CD4-positive, alpha-beta T cell (primary cell): ENCODE measurements around the gene SMOC1. TPM values are rescaled to one million over a fixed set of nuclear protein-coding genes. Genes with fewer than 3 reads are reported as not detected.

Experiments used
- ATAC-seq: fragments of 200-7000 bp; cut with Tn5 transposase; one replicate; pipeline ENCODE4 v1.10.0; 2022; ENCODE audit warnings: mild to moderate bottlenecking; ENCODE audit not compliant: poor library complexity
- CTCF ChIA-PET: fragments of 350-600 bp; sonication (Branson Sonifier 250); formaldehyde crosslinking; loops from one replicate; lab custom pipeline; 2021; ENCODE audit warnings: antibody characterized with exemption, inconsistent platforms; lab: Charles Lee
- POLR2A ChIA-PET: fragments of 350-600 bp; sonication (Branson Sonifier 250); formaldehyde crosslinking; loops from one replicate; lab custom pipeline; 2021; ENCODE audit warnings: antibody characterized with exemption, inconsistent platforms; lab: Charles Lee
- DNase-seq, 14 experiments: peaks; one replicate each; pipeline ENCODE4 v3.0.0-alpha.2; 2013 to 2020; ENCODE audit warnings: mixed read lengths in 2 of 14
- H3K27ac ChIP-seq, 2 donors: one replicate each; pipeline versions ENCODE4 v1.5.1 to v1.7.0; 2013; ENCODE audit warnings: low read length in 2 of 2, low read depth in 1 of 2, mild to moderate bottlenecking in 1 of 2
- H3K27me3 ChIP-seq, 2 experiments: 1 replicate in 1 of 2; 2 replicates in 1 of 2; pipeline versions ENCODE4 v1.6.1 to v1.7.0; 2013; ENCODE audit warnings: low read length in 2 of 2, control low read depth in 1 of 2, mild to moderate bottlenecking in 1 of 2, moderate library complexity in 1 of 2; ENCODE audit not compliant: insufficient read depth in 2 of 2, control insufficient read depth in 1 of 2
- H3K36me3 ChIP-seq: one replicate; pipeline ENCODE4 v1.6.1; 2013; ENCODE audit warnings: low read length, control low read depth; ENCODE audit not compliant: insufficient read depth
- H3K4me1 ChIP-seq: one replicate; pipeline ENCODE4 v1.6.1; 2013; ENCODE audit warnings: low read length, control low read depth; ENCODE audit not compliant: insufficient read depth
- H3K4me3 ChIP-seq: one replicate; pipeline ENCODE4 v1.5.1; 2013; ENCODE audit warnings: mild to moderate bottlenecking, low read length, moderate library complexity
- H3K9me3 ChIP-seq, 2 experiments: 1 replicate in 1 of 2; 2 replicates in 1 of 2; pipeline versions ENCODE4 v1.6.1 to v1.7.0; 2013; ENCODE audit warnings: low read length in 2 of 2, mild to moderate bottlenecking in 2 of 2, control low read depth in 1 of 2, moderate library complexity in 1 of 2; ENCODE audit not compliant: control insufficient read depth in 1 of 2, insufficient read depth in 1 of 2
- H3K27ac Mint-ChIP-seq: one replicate; pipeline ENCODE4 v1.8.0; 2020; ENCODE audit warnings: mixed read lengths
- H3K27me3 Mint-ChIP-seq: one replicate; pipeline ENCODE4 v1.8.0; 2021; ENCODE audit warnings: mixed read lengths
- H3K36me3 Mint-ChIP-seq: one replicate; pipeline ENCODE4 v1.8.0; 2021; ENCODE audit warnings: low read depth, mixed read lengths
- H3K4me1 Mint-ChIP-seq: one replicate; pipeline ENCODE4 v1.8.0; 2021; ENCODE audit warnings: low read depth, mixed read lengths
- H3K4me3 Mint-ChIP-seq: one replicate; pipeline ENCODE4 v1.8.0; 2020; ENCODE audit warnings: mild to moderate bottlenecking, mixed read lengths
- H3K9me3 Mint-ChIP-seq: one replicate; pipeline ENCODE4 v1.8.0; 2020; ENCODE audit warnings: mixed read lengths
- CTCF ChIP-seq: fragments of 200-600 bp; IDR thresholded peaks from one replicate; pipeline ENCODE4 v1.8.0; 2022; ENCODE audit warnings: antibody characterized with exemption, mild to moderate bottlenecking
- intact Hi-C, 2 experiments: fragments of 100-400 bp; cut with DNase I in 1 of 2; cut with micrococcal nuclease in 1 of 2; formaldehyde crosslinking; loops; one replicate each; pipeline versions ENCODE4 v1.15.1 to v1.9.0; 2023 to 2025; cut with DNase I, micrococcal nuclease
- total RNA-seq, 174 experiments: library from RNA in 2 of 174; stranded (reverse) in 2 of 174; gene quantifications; one replicate each; pipeline ENCODE4 v1.2.3 and lab custom pipeline; 2021 to 2026

SMOC1 gene
- total RNA-seq, 2 experiments from 2014 or later, result not detected

GRCh38 chr14:69951935-69952334 lies 72.7 kb downstream of the SMOC1 start:
- ChIA-PET CTCF (no interaction called here), POLR2A (no interaction called here)
- intact Hi-C loops, result no loop called here
- ATAC-seq (no peak), DNase-seq (no peak)
- no peaks in the 10 kb centered on the region for H3K9me3 ChIP-seq
- no peak for TF ChIP-seq CTCF
- no peak overlapping the region for H3K27ac Mint-ChIP-seq
- H3K4me3 ChIP-seq, result no peak overlapping the region
- H3K36me3 ChIP-seq, result no peaks in the 10 kb centered on the region
- no peaks in the 10 kb centered on the region for H3K4me1 ChIP-seq
- H3K36me3 Mint-ChIP-seq, result no peaks in the 10 kb centered on the region
- peaks cover 0 to 8% of the 10 kb centered on the region in 2 experiments for H3K27me3 ChIP-seq
- no peaks in the 10 kb centered on the region for H3K4me1 Mint-ChIP-seq
- no peak overlapping the region for H3K4me3 Mint-ChIP-seq
- peaks cover 35% of the 10 kb centered on the region for H3K27me3 Mint-ChIP-seq
- no peak overlapping the region for H3K27ac ChIP-seq
- peaks cover 4% of the 10 kb centered on the region for H3K9me3 Mint-ChIP-seq

GRCh38 chr14:69953266-69953915 lies 74.2 kb downstream of the SMOC1 start:
- no peaks in the 10 kb centered on the region for H3K36me3 ChIP-seq
- DNase-seq (no peak), ATAC-seq (no peak)
- H3K9me3 ChIP-seq, result no peaks in the 10 kb centered on the region
- TF ChIP-seq CTCF, result no peak
- no peak overlapping the region for H3K27ac ChIP-seq
- Mint-ChIP-seq H3K9me3 (peaks cover 3% of the 10 kb centered on the region), H3K36me3 (no peaks in the 10 kb centered on the region), H3K4me1 (no peaks in the 10 kb centered on the region), H3K27me3 (peaks cover 26% of the 10 kb centered on the region), H3K4me3 (no peak overlapping the region), H3K27ac (no peak overlapping the region)
- H3K4me1 ChIP-seq, result no peaks in the 10 kb centered on the region
- ChIA-PET CTCF (no interaction called here), POLR2A (no interaction called here)
- no peak overlapping the region for H3K4me3 ChIP-seq
- H3K27me3 ChIP-seq, result peaks cover 0 to 11% of the 10 kb centered on the region in 2 experiments
- intact Hi-C loops, result no loop called here

DNA sequence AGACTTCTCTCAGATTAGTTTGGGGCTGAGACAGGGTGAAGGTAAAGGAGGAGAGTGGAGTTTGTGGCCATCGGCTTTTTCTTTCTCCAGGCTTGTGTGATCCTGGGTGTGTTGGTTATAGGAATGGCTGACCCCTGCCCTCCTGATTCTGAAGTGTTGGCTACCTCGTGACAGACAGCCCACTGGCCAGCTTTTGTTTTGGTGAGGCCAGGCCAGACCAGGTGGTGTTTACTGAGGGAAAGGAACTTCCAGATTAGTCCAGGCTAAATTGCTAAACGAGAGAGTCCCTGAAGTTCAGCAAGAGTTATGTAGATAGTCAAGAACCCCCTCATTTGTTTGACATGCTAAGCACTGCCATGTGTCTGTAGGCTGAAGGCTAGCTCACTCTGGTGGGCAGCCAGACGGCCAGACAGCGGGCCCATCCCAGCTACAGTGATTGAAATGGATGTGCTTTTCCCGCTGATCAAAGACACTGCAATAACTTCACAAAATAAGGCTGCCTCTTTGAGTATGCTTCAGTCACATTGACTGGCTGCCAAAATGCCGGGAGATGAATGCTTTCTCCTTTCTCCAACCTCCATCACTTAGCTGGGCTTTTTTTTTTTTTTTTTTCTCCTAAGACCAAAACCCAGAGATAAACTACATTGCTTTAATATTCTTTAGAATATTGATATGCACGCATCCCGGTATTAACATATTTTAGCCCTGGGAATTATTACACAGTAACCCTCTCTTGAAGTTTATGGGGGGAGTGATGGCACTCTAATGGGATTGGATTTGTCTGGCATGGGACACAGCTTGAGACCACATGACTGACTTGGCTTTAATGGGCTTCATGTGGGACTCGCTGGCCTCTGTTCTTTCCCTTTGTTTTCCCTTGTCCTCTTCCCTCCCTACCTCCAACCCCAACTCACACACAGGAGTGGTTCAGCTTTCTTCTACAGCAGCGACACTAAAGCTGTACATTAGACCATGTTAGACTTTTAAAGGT lies 76.9 kb downstream of the SMOC1 start:
- no peaks in the 10 kb centered on the region for H3K4me1 Mint-ChIP-seq
- H3K27ac ChIP-seq, result no peak overlapping the region
- H3K27me3 Mint-ChIP-seq, result peaks cover 14% of the 10 kb centered on the region
- no peak for DNase-seq
- H3K9me3 Mint-ChIP-seq, result no peaks in the 10 kb centered on the region
- no peaks in the 10 kb centered on the region for H3K36me3 ChIP-seq
- H3K27ac Mint-ChIP-seq, result no peak overlapping the region
- intact Hi-C loops, result no loop called here
- ATAC-seq, result no peak
- H3K36me3 Mint-ChIP-seq, result no peaks in the 10 kb centered on the region
- H3K27me3 ChIP-seq, result peaks cover 0 to 10% of the 10 kb centered on the region in 2 experiments
- POLR2A ChIA-PET, result no interaction called here
- no peak overlapping the region for H3K4me3 Mint-ChIP-seq
- TF ChIP-seq CTCF, result no peak
- H3K4me3 ChIP-seq, result no peak overlapping the region
- CTCF ChIA-PET, result no interaction called here
- no peaks in the 10 kb centered on the region for H3K4me1 ChIP-seq
- no peaks in the 10 kb centered on the region for H3K9me3 ChIP-seq
